IPS-11a (cell line): ENCODE data around the gene INPP4B.

Experiments used
- H3K4me3 ChIP-seq: one replicate; pipeline ENCODE4 v1.5.1; 2013; ENCODE audit warnings: low read depth, low read length, control low read depth

INPP4B gene

GRCh38 chr4:142386856-142387255 is 459.2 kb downstream of the INPP4B start:
- no peak overlapping the region for H3K4me3 ChIP-seq

- no peak overlapping the region for H3K4me3 ChIP-seq
Observed at GRCh38 chr4:142386449-142386848, 459.7 kb downstream of the INPP4B start.

- no peak overlapping the region for H3K4me3 ChIP-seq
Observed at GRCh38 chr4:142383800-142384470, 462.2 kb downstream of the INPP4B start.

- no peak overlapping the region for H3K4me3 ChIP-seq
Observed at GRCh38 chr4:142383354-142383753, 462.7 kb downstream of the INPP4B start.

GRCh38 chr4:142380052-142380602 is 466.0 kb downstream of the INPP4B start:
- H3K4me3 ChIP-seq, result no peak overlapping the region

GRCh38 chr4:142379277-142380051 is 466.6 kb downstream of the INPP4B start:
- H3K4me3 ChIP-seq, result no peak overlapping the region

GRCh38 chr4:142378179-142378578 is 467.9 kb downstream of the INPP4B start:
- no peak overlapping the region for H3K4me3 ChIP-seq

- H3K4me3 ChIP-seq, result no peak overlapping the region
Observed at GRCh38 chr4:142377342-142378091, 468.6 kb downstream of the INPP4B start.

GRCh38 chr4:142376204-142376603 is 469.9 kb downstream of the INPP4B start:
- no peak overlapping the region for H3K4me3 ChIP-seq

GRCh38 chr4:142373610-142374009 is 472.5 kb downstream of the INPP4B start:
- no peak overlapping the region for H3K4me3 ChIP-seq

GRCh38 chr4:142372530-142373260 is 473.4 kb downstream of the INPP4B start:
- no peak overlapping the region for H3K4me3 ChIP-seq

GRCh38 chr4:142369141-142369540 is 477.0 kb downstream of the INPP4B start:
- no peak overlapping the region for H3K4me3 ChIP-seq

GRCh38 chr4:142367418-142368180 is 478.5 kb downstream of the INPP4B start:
- no peak overlapping the region for H3K4me3 ChIP-seq

GRCh38 chr4:142366769-142367181 is 479.3 kb downstream of the INPP4B start:
- no peak overlapping the region for H3K4me3 ChIP-seq

GRCh38 chr4:142365391-142365790 is 480.7 kb downstream of the INPP4B start:
- H3K4me3 ChIP-seq, result no peak overlapping the region

- H3K4me3 ChIP-seq, result no peak overlapping the region
Observed at GRCh38 chr4:142363686-142364085, 482.4 kb downstream of the INPP4B start.

- no peak overlapping the region for H3K4me3 ChIP-seq
Observed at GRCh38 chr4:142361981-142362380, 484.1 kb downstream of the INPP4B start.

GRCh38 chr4:142360657-142361056 is 485.4 kb downstream of the INPP4B start:
- H3K4me3 ChIP-seq, result no peak overlapping the region

- no peak overlapping the region for H3K4me3 ChIP-seq
Observed at GRCh38 chr4:142358656-142359055, 487.4 kb downstream of the INPP4B start.

GRCh38 chr4:142356801-142357200 is 489.3 kb downstream of the INPP4B start:
- no peak overlapping the region for H3K4me3 ChIP-seq
